ENCODE data around the gene CENPN. TPM values are rescaled to one million over a fixed set of nuclear protein-coding genes. Genes with fewer than 3 reads are reported as not detected.

Gene CENPN
- total RNA-seq, 1 donor from 2014 or later: 7.2 TPM

GRCh38 chr16:81070979-81071378 is 64.0 kb downstream of the CENPN start:
- ATAC-seq (peak; percentile 71), DNase-seq (no peak)
- intact Hi-C loops (cut with micrococcal nuclease): no loop called here

GRCh38 chr16:81071805-81072204 is 64.8 kb downstream of the CENPN start:
- no peak for DNase-seq
- ATAC-seq: no peak
- intact Hi-C loops (cut with micrococcal nuclease): no loop called here

- intact Hi-C loops (cut with micrococcal nuclease): no loop called here
- no peak for DNase-seq
- ATAC-seq: no peak
These were observed 66.7 kb downstream of the CENPN start for GRCh38 chr16:81073560-81074330.

GRCh38 chr16:81076566-81077075 is 69.6 kb downstream of the CENPN start:
- ATAC-seq: peak; percentile 95
- peak; percentile 92 for DNase-seq
- intact Hi-C loops (cut with micrococcal nuclease): loop anchor here (5.0 kb wide), 1 partner anchor 69 kb away; the partner anchor contains the start of genes CENPN and CMC2

- peak; percentile 99 for ATAC-seq
- peak; percentile 98 for DNase-seq
- intact Hi-C loops (cut with micrococcal nuclease): loop anchor here (5.0 kb wide), 1 partner anchor 70 kb away; the partner anchor contains the start of genes CENPN and CMC2
These were observed 70.3 kb downstream of the CENPN start, which contains the start of gene C16orf46 for GRCh38 chr16:81077076-81077940. Gene C16orf46, minus strand, starts transcription at chr16:81077238. Its CDS starts 13,283 bp downstream, at chr16:81063955.

GRCh38 chr16:81080233-81080632 is 73.2 kb downstream of the CENPN start:
- DNase-seq (no peak), ATAC-seq (no peak)
- intact Hi-C loops (cut with micrococcal nuclease): no loop called here

- ATAC-seq: no peak
- DNase-seq: no peak
- intact Hi-C loops (cut with micrococcal nuclease): no loop called here
These were observed 74.0 kb downstream of the CENPN start for GRCh38 chr16:81081014-81081413.

Other genes with a start within 250 kb of the CENPN start
- 2.9 TPM for gene CDYL2, start 202.6 kb upstream of the CENPN start, total RNA-seq
- 132 TPM for gene CMC2, start 329 bp upstream of the CENPN start, total RNA-seq
- gene ATMIN, start 28.6 kb downstream of the CENPN start, total RNA-seq: 26.5 TPM
- 0.69 TPM for gene C16orf46, start 70.0 kb downstream of the CENPN start, total RNA-seq
- gene GCSH, start 89.2 kb downstream of the CENPN start, total RNA-seq: 50.8 TPM
- not detected for gene BCO1, start 231.5 kb downstream of the CENPN start, total RNA-seq